GM19468 (cell line): Measurements from ENCODE around the gene ADCY10.
"Not testable (repeated sequence)": the region's sequence is repeated elsewhere in the genome, so short reads cannot be mapped to it uniquely, and the experiment has no call there.

ENCODE experiments used
- ATAC-seq: cut with Tn5 transposase; IDR thresholded peaks from one replicate; pipeline ENCODE4 v1.9.1; 2021; ENCODE audit warnings: mild to moderate bottlenecking, moderate library complexity, moderate number of reproducible peaks; ENCODE audit not compliant: unreplicated experiment; ENCODE audit errors: extremely low read depth

The ADCY10 gene

GRCh38 chr1:167821356-167821685, 92.6 kb downstream of the ADCY10 start:
- ATAC-seq = no peak

GRCh38 chr1:167820684-167821355, 93.1 kb downstream of the ADCY10 start:
- no peak for ATAC-seq

GRCh38 chr1:167819849-167820683, 93.9 kb downstream of the ADCY10 start:
- ATAC-seq = no peak

GRCh38 chr1:167815650-167816049, 98.3 kb downstream of the ADCY10 start:
- no peak for ATAC-seq

GRCh38 chr1:167812972-167813371, 101.0 kb downstream of the ADCY10 start:
- no peak for ATAC-seq

- no peak for ATAC-seq
These were observed 105.2 kb downstream of the ADCY10 start for GRCh38 chr1:167808690-167809089.

GRCh38 chr1:167808104-167808503, 105.8 kb downstream of the ADCY10 start:
- ATAC-seq = no peak

GRCh38 chr1:167806676-167807075, 107.3 kb downstream of the ADCY10 start:
- ATAC-seq = not testable (repeated sequence)

- ATAC-seq = not testable (repeated sequence)
These were observed 107.7 kb downstream of the ADCY10 start for GRCh38 chr1:167806235-167806634.

GRCh38 chr1:167805041-167805556, 108.8 kb downstream of the ADCY10 start:
- no peak for ATAC-seq

- ATAC-seq = peak; percentile 93
These were observed 110.4 kb downstream of the ADCY10 start for GRCh38 chr1:167803358-167804207.

- no peak for ATAC-seq
These were observed 111.7 kb downstream of the ADCY10 start for GRCh38 chr1:167802235-167802634.

- no peak for ATAC-seq
These were observed 113.7 kb downstream of the ADCY10 start for GRCh38 chr1:167800251-167800650.

GRCh38 chr1:167799747-167800146, 114.2 kb downstream of the ADCY10 start:
- no peak for ATAC-seq

- no peak for ATAC-seq
These were observed 115.0 kb downstream of the ADCY10 start for GRCh38 chr1:167798952-167799351.

GRCh38 chr1:167797015-167797414, 116.9 kb downstream of the ADCY10 start:
- no peak for ATAC-seq

- no peak for ATAC-seq
These were observed 117.9 kb downstream of the ADCY10 start for GRCh38 chr1:167795810-167796740.

GRCh38 chr1:167794043-167794442, 119.9 kb downstream of the ADCY10 start:
- ATAC-seq = no peak

- no peak for ATAC-seq
These were observed 121.8 kb downstream of the ADCY10 start for GRCh38 chr1:167792188-167792565.
